AG10803 (cell line): ENCODE measurements around the gene PLA2G4F.

Experiments
- DNase-seq: peaks from one replicate; pipeline ENCODE4 v3.0.0; 2010; ENCODE audit warnings: low read depth
- H3K4me3 ChIP-seq: 2 replicates; pipeline ENCODE4 v1.5.1; 2011; ENCODE audit warnings: mild to moderate bottlenecking, low read length, control low read depth
- CTCF ChIP-seq: conservative IDR thresholded peaks from 2 replicates; pipeline ENCODE4 v1.5.1; 2011; ENCODE audit warnings: mild to moderate bottlenecking, low read length, control low read depth, inconsistent platforms

The PLA2G4F gene

GRCh38 chr15:42148808-42149492 lies 7.5 kb downstream of the PLA2G4F start:
- H3K4me3 ChIP-seq: no peak overlapping the region
- DNase-seq: no peak
- TF ChIP-seq CTCF: no peak

GRCh38 chr15:42147431-42147735 lies 9.1 kb downstream of the PLA2G4F start:
- TF ChIP-seq CTCF: no peak
- no peak for DNase-seq
- H3K4me3 ChIP-seq: no peak overlapping the region

DNA sequence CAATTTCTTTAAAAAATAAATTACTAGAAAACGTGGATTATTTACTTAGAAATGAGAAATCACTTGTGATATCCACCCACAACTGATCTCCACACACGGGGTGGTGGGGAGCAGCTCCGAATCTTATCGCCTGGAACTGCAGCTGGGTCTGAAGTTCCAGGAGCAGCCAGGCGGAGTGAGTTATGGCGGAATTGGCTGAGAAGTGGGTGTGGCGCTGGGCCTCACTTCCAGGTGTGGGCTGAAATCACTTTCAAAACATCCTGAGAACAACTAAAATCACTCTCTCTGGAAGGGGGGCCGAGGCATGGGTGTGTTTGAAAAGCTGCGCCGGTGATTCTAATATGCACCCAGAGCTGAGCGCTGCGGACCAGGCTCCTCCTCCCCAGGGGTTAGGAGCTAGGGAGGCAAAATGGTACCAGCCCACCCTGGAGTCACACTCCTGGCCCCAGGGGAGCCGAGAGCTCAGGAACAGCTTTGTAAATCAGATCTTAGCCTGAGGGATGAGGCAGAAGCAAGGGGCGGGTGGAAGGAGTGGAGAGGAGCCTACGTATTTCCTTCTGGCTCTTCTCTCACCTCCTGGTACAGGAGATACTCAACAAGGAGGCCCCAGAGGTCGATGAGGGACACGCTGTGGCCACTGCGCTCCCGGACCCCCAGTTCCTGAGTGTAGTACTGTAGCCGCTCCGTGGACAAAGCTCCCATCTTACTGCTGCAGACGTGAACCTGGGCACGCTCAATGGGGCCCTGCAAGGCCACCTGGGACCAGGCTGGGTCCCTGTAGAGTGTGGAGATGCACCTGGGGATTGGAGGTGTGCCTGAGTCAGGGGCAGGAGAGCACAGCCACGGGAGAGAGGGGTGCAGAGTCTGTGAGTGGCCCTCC lies 9.6 kb downstream of the PLA2G4F start:
- no peak for TF ChIP-seq CTCF
- no peak for DNase-seq
- no peak overlapping the region for H3K4me3 ChIP-seq

DNA sequence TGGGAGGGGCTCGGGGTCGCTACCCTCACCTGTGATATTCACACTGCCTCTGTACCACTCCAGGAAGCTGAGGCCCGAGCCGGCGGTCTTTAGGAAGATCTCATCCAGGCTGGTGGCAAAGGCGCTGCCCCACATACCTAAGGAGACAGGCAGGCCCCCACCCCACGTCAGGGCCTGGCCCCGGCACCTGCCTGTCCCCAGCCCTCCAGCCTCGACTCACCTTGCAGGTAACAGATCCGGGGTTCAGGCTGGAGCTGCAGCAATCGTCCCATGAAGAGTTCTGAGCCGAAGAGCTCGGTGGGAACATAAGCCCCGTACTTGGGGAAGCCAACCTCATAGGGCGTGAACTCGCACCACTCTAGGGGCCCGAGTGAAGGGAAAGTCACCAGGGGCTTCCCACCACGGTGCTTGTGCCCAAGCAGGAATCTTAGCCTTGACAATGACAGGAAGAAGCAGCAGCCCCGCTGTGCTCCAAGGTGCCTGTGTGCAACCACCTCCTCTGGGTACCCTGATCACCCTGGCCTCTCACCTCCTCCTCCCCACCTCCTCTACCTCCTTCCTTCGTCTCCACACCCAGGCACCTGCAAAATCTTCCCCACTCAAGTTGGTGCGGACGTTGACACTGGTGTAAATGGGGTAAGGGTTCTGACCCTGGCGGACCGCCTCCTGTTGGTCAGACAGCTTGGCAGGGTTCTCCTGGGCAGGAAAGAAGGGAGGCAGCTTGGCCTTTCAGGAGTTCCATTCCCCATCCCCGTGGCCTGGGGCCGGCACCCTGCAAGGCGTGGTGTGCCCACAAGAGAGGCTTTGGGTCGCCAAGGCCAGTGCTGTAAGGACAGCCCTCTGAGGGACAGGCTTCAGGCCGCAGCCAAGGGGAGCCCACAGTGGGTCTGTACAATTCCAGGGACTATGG lies 10.6 kb downstream of the PLA2G4F start:
- TF ChIP-seq CTCF: no peak
- H3K4me3 ChIP-seq: no peak overlapping the region
- DNase-seq: no peak

DNA sequence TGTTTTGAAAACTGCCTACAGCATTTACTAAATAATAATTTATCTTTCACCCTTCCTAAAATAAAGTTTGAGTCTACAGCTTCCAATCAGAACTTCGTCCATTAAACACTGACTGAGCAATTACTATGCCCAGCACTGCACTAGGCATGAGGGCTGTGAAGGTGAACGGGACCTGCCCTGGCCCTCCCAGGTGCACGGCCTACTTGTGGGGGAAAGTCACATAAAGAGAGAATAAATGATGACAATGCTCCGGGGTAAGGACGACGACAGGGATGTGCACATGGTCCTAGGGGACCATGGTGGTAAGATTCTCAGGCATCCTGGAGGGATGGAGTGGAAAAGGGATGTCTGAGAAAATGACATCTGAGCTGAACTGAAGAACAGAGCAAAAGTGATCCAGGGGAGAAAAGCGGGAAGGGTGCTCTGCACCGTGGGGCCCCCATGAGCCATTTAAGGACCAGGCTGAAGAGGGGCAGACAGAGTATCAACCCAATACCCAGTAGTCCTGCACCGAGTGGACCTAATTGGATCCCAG lies 11.5 kb downstream of the PLA2G4F start:
- no peak for DNase-seq
- no peak for TF ChIP-seq CTCF
- H3K4me3 ChIP-seq: no peak overlapping the region

DNA sequence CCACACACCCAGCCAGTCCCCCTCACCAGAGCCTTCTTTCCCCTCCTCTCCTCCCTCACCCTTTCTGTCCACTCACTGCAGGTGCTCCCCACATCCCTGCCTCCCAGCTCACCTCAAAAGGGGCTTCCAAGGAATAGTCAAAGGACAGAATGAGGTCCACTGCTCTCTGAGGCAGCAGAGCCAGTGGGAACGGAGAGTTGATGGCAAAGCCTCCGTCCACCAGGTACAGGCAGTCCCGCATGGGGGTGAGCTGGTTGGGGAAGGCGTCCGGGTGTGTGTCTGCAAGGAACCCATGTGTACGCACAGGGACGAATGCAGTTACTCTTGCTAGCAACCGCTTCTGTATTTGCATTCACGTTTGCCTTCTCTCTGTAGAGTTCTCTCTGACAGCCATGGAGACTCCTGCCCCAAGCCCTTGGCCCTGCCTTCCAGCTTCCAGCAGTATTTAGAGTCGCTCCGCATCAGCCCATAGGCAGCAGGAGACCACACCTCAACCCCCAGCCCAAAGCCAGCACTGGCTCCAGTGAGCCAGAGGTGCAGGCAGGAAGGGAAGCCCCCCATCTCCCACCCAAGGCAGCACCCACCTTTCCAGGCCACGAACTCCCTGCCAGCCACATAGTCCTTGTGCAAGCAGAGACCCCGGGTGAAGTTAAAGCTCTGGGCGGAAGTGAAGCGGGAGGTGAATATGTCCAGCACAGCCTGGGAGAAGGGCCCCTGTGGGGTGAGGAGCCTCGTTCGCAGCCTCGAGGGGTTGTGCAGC lies 12.4 kb downstream of the PLA2G4F start:
- TF ChIP-seq CTCF: no peak
- no peak for DNase-seq
- no peak overlapping the region for H3K4me3 ChIP-seq
